ENCODE results near the gene RAP2C. TPM values are rescaled to one million over a fixed set of nuclear protein-coding genes. Genes with fewer than 3 reads are reported as not detected.
A peak's percentile ranks its signal among the peaks of the same experiment; 100 is the strongest.

Gene RAP2C
- 22.5 and 32.6 TPM in 2 replicates for total RNA-seq (2014; rRNA removed; shearing (Covaris generic))

DNA sequence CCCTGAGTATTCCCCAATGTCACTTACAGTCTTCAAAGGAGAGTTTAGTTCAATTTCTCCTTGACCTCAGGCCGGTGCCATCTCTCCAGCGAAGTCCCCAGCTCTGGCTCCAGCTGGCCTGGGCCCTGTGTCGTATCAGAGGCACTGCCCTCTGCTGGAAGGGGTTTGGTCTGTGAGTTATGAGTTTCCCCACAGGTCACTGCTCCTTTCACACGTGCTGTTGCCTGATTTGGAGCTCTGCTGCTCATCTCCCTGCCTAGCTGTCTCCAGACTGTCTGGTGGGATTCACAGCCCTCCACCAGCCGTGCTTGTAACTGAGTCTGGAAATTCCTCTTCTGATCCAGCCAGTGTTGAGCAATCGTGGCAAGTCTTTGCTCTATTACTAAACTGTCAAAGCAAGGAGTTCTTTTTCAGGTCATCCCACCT lies at the start of gene RAP2C:
TSS of gene RAP2C (minus strand) at position 105 of the 426 bp plus-strand sequence. CDS start 2,179 bp downstream, outside the sequence.
- peak; percentile 68 for DNase-seq (ENCODE audit: low spot score)

DNA sequence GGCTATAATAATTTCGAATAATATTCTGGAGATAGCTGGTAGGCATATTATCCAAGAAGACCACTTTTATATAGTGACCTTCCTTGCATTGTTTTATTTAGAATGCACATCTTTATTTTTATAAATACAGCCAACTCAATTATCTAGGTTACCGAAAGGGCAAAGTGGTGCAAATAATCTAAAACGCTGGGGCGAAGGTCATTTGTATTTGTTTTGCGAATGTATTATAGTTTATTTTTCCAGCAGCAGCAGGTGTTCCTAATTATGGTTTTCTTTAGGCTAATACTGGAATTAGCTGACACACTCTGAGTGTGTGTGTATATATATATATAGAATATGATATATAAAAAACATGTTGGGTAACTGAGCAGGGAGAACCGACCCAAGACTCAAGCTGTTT lies 48.1 kb upstream of the RAP2C start:
- DNase-seq (ENCODE audit: low spot score): no peak

DNA sequence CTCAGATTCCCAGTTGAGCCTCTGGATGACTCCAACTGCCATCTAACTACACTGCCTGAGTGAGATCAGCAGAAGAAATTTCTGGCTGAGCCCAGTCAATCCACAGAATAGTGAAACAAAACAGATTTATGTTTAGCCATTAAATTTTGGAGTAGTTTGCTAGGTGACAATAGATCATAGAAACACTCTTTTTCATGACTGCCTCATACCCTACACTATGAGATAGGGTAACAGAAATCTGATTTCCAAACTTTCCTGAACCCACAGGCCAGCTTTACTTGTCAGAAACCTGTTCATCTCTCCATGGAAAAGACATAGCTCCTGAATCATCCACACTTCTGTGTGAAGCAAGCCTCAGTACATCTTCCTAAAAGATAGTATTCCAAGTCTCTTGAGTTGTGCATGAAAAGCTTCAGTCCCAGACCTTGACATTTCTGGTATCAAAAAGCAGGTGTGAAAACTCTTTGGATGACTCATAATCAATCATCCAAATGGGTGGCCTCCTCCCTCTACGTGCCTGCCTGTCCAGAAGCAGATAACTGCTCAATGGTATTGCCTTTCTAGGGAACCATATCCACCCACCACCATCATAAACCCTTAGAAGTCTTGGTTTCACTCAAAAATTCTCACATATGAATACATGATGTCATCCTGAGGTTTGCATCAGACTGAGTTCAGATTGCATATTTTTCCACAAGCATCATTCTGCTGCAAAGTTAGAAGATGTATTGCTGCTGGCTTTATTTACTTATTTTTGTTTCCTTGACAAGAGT lies 47.5 kb upstream of the RAP2C start:
- no peak for DNase-seq (ENCODE audit: low spot score)

DNA sequence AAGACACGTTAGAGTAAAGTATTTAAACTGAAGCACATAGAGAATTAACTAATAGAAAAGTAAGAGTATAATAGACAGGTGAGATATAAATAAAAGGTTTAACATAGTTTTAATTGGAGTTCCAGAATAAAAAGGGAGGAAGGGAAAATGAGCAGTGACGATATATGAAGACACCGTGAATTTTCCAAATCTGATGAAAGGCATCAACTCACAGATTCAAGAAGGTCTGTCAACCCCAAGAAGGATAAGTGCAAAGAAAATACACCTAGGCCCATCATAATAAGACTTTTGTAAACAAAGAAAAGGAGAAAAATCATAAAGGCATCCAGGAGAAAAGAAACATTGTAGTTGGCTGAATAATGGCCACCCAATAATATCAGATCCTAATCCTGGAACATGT lies 43.9 kb upstream of the RAP2C start:
- no peak for DNase-seq (ENCODE audit: low spot score)

DNA sequence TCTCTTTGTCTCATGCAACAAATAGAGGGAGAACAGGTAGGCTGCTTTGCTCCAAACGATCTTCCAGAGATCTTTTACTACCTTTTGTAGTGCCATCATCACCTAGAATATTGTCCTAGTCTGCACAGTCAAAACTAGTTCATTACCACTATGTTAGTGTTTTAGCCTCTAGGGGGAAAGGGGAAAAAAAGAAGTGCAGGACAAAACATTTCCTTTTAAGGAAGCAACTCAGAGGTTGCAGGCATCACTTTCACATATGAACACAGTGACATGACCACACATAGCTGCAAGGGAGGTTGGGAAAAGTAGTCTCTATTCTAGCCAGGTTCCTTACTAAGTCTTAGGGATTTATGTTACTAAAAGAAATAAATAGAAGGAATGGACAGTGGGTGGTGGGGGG lies 39.3 kb upstream of the RAP2C start:
- no peak for DNase-seq (ENCODE audit: low spot score)

DNA sequence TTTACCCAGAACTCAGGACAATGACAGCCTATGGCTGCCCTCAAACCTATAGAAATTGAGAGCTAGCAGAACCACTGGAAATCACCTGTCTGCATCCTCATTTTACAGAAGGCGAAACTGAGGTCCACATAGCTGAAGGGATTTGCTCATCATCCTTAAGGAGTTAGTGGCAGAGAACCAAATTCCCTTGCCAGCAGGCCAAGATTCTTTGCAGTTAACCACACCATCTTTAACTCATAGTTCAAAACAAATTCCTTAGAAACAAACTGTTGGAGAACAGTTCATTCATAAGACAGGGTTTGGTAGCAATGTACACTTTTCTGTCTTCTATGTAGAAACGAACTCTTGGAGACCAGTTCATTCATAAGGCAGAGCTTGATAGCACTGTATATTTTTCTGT lies 37.9 kb upstream of the RAP2C start:
- DNase-seq (ENCODE audit: low spot score): no peak

DNA sequence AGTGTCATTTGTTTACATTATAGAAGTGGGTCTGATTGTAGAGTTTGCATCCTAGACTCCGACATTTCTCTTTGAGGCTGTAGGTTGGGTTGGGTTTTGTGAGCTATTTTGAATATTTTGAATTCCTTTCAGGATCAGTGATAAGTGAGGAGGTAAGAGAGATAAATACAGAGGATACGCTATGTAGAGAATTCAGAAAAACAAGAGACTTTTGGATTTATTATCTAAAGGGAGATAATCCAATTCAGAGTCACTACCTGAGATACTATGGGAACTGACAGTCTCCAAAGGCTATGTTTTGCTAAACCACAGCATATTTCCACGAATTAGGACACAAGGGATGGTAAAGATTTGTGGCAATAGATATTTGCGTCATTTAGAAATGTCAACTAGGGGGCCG lies 16.9 kb upstream of the RAP2C start:
- no peak for DNase-seq (ENCODE audit: low spot score)

DNA sequence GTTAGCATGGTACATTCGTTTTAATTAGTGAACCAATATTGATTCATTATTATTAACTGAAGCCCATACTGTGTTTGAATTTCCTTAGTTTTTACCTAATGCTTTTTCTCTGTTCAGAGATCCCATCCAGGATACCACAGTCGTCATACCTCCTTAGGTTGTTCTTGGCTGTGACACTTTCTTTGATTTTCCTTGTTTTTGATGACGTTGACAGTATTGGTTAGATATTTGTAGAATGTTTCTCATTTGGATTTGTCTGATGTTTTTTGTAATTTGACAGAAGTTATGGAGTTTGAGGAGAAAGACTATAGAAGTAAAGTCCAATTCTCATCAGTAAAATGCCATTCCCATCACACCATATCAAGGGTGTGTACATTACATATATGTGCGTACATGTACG lies 16.2 kb upstream of the RAP2C start:
- no peak for DNase-seq (ENCODE audit: low spot score)

DNA sequence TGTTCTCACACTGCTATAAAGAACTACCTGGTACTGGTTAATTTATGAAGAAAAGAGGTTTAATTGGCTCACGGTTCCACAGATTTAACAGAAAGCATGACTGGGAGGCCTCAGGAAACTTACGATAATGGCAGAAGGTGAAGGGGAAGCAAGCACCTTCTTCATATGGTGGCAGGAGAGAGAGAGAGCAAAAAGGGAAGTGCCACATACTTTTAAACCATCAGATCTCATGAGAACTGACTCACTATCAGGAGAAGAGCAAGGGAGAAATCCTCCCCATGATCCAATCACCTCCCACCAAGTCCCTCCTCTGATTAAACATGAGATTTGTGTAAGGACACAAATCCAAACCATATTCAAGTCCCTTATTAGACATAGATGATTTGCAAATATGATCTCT lies 12.3 kb upstream of the RAP2C start:
- DNase-seq (ENCODE audit: low spot score): no peak

DNA sequence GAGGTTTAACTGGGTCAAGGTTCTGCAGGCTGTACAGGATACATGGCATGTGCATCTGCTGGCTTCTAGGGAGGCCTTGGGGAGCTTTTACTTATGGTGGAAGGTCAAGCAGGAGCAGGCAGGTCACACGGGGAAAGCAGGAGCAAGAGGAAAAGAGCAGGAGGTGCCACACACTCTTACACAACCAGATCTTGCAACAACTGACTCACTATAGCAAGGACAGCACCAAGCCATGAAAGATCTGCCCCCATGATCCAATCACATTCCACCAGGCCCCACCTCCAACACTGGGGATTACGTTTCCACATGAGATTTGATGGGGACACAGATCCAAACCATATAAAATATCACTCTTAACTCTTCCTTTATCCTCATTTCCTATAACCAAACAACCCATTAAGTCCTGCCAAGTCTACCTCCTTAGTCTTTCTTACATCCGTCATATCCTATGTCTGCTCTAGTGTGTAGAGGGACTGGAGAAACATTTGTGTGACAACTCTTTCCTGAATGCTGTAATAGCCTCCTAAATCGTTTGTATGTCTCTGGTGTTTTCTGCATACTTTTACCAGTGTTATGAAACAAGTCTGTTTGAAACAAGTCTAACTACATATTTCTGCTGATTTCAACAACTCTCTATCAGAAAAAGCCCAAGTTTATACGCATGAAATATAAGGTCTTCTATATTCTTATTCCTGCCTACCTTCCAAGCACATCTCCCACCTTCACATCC lies 8.3 kb upstream of the RAP2C start:
- DNase-seq (ENCODE audit: low spot score): no peak

DNA sequence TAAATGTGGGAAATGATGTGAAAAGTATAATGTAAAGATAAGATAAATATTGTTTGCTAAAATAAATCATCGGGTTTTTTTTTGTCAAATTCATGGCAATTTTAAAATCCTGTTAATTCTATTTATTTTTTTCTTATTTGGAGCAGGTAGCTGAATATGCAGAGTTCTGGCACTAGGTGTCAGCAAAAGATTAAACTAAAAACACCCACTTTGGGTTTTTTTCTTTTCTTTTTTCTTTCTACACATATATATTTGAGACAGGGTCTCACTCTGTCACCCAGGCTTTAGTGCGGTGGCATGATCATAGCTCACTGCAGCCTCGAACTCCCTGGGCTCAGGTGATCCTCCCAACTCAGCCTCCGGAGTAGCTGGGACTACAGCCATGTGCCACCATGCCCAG lies 6.9 kb upstream of the RAP2C start:
- no peak for DNase-seq (ENCODE audit: low spot score)

DNA sequence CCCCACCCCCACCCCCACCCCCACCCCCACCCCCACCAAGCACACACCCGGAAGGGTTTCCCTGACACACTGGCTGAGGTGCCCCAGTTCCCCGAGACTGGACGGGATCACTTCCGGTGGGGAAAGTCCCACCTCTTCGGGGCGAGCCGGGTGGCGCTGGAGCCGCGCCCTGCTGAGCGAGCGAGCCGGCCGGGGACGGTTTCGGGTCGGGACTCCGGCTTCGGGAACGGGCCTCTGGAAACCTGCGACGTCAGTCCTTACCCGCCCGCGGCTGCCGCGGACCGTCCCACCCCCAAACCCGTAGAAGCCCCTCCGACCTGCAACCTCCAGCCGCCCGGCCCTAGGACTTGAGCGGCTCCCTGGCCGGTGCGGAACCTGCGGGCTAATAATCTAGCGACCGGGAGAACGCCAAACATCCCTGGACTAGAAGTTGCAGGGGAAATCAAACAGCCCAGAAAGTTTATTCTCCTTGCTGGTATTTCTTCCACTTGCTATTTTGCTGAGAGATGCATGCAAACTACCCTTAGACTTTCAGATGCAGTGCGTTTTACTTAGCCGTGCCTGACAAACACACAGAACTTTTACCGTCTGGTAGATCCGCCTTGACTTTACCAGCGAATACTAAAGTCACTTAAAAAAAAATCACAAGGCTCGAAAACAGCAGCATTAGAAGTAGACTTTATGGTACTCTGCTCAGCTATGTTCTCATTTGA lies 991 bp downstream of the RAP2C start:
- DNase-seq (ENCODE audit: low spot score): peak; percentile 80

DNA sequence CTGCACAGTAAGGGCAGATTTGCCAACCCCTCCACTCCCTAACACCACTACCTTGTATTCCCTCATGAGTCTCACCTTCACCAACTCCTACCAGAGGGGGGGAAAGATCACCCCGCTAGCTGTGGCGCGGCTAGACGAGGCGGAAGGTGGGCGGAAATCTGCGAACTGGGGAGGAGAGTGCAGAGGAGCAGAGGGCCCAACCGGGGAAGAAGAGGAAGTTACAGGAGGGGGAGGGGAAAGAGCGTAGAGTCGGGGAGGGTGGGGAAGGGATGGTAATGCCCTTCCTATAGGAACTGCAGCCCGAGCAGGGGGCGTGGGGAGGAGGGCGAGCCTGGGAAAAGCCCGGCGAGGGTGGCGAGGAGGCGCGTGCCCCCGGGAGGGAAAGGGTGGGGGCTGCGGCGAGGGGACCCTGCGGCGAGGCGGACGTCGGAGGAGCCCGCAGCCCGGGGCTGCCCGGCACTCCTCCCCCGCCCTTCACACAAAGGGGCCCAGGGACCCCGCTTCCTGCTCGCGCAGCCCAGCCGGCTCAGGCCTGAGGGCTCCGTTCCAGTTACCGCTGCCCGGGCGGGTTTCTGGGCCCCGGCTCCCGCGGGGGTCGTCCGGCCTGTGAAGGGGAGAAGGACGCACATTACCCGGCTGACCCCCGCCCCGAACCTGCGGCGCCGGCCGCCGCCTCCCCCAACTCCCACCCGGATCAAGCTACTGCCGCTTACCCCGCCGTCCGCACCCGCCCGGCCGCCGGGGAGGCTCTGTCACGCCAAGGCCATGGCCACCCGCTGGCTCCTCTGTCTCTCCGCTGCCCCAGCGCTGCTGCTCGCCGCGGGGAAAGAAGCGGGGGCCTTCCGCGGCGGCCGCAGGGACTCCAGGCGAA lies 1.8 kb downstream of the RAP2C start:
- peak; percentile 86 for DNase-seq (ENCODE audit: low spot score)

DNA sequence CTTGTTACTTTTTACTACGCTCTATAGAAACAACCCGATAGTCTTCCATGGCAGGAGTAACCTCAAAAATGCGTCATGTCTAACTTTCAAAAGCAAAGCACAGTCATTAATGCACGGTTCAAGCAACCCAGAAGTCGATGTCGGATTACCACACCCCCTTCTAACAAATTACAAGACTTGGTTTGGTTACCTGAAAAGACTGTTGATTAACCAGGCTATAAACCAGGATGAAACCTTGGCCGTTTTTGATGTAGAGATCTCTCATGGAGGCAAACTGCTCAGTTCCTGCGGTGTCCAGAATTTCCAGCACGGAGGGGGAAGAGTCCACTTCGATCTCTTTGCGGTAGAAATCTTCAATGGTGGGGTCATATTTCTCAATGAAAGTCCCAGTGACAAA lies 2.4 kb downstream of the RAP2C start:
- DNase-seq (ENCODE audit: low spot score): peak; percentile 5

DNA sequence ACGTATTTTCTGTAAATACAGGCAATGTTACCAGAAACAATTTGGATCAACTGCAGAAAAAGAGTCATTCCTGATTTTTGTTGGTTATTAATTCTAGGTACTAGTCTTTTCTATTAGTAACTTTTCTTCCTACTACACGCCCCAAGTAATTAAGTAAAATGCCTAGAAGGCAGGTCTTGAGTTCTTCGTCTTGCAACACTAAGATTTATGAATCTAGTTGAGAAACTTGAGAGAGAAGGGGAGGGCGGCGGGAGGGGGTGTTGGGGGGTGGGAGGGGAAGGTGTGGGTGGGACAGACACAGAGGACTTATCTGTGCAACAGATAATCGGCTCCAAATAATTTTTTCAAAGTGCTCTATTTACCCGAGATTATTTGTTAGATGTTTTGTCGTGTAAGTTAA lies 3.0 kb downstream of the RAP2C start:
- no peak for DNase-seq (ENCODE audit: low spot score)

DNA sequence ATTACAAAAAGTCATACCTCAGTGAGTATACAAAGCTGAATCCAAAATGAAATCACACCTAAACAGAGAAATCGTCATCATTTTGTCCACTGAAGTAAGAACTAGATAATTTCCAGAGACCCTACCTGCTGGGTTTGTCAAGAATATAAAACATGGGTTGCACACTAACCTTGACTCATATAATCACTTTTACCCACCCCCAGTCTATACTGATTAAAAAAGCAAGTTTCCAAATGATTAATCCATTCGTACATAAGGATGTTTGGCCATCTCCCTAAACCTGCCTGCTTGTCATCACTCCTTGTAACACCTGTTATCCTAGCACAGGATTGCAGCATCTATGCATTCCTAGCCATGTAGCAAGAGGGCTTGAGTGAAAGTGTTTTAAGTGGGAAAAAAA lies 4.7 kb downstream of the RAP2C start:
- DNase-seq (ENCODE audit: low spot score): no peak

DNA sequence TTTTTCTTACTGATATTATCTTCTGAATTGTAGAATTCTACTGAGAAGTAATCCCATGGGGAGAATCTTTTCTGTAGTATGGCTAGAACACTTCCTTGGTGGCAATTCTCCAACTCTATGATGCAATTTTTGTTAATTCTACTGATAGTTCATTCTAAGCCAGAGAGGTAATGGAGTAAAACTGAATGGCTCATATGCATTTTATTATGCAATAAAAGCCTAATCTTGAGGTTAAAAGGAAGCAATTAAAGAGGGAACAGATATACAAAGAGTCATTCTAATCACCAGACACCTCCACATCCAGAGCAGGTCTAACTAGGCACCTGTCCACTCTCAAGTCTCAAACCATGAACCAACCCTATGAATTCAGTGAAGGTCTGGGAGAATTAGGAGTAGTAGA lies 9.7 kb downstream of the RAP2C start:
- no peak for DNase-seq (ENCODE audit: low spot score)

DNA sequence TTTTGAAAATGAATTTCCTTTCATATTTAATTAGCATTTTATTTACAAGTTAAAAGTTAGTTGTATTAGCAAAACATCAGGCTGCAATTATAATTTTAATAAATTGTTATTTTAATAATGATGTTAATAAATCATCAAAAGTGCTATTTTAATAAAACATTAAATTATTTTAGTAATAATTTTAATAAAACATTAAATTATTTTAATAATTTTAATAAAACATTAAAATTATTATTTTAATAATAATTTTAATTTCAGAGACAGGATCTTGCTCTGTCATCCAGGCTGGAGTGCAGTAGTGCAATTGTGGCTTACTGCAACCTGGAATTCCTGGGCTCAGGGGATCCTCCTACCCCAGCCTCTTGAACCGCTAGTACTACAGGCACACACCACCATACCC lies 10.8 kb downstream of the RAP2C start:
- no peak for DNase-seq (ENCODE audit: low spot score)

DNA sequence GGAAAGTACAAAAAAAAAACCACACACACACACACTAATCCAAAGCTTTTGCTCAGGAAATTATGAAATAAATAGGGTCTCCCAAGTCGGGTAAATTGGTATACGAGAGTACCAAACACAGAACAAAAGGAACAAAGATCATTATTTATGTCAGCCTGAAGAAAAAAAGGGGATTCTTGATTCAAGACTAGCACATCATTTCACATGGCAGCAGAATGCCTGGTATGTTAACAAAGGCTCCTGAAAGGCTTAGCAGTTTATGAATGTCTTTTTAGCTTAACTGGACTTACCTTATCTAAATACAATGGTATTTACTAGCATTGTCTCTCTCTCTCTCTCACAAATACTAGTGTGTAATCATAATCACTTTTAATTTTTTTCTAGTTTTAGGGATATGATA lies 11.3 kb downstream of the RAP2C start:
- DNase-seq (ENCODE audit: low spot score): no peak

DNA sequence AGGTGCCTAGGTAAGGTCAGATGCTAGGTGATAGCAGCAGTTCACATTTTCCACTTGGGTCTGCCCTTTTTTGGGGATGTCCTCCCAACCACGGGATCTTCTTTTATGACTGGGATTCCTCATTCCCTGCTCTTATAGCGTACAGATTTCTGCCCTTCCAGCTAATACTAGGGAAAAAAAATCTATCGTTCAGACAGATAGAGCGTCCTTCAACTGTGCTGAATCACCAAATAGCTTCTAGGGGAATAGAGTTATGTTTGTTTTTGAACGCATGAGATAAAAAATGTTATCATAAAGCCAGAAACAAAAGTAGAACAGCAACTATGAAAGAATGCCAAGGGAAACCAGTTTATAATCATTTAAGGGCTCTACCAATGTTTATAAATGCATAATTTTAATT lies 13.0 kb downstream of the RAP2C start:
- no peak for DNase-seq (ENCODE audit: low spot score)

DNA sequence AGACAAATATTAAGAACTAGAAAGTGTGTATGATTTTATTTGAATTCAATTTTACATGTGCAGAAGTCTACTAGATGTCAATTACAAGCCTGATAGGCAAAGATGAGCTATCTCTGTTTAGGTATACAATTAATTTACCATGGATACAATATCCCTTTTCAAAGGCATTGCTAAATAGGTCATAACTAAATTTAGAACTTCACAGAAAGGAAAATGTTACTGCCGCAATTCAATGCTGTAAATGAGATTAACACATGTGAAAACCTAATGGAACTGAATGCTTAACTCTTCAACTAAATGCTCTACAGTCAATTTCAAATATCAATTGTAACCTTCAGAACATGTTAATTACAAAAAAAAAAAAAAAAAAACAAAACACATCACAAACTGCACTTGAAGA lies 14.6 kb downstream of the RAP2C start:
- DNase-seq (ENCODE audit: low spot score): no peak

DNA sequence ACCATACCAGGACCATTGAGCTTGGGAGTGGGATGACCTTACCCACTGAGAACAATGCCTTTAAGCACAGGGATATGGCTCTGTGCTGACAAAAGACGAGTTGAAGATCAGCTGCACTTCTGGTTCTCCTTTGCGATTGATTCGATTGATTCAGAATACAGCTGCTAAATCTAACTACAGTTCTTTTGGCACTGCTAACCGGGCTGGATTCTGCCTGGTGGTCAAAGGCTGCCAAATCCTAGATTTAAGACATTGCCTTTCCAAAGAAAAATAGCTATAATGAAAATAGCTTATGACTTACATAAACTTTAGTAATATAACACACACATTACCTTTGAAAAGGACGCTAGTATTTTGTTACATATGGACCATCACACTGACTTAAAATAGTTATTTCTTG lies 18.3 kb downstream of the RAP2C start:
- DNase-seq (ENCODE audit: low spot score): no peak

All from H4 (cell line).